Neural cell (in vitro differentiated cells): ENCODE results near the gene PRMT5. TPM values are rescaled to one million over a fixed set of nuclear protein-coding genes. Genes with fewer than 3 reads are reported as not detected.

Experiments used
- H2AFZ ChIP-seq: fragments of 200-600, 300-800 bp; sonication (generic), shearing (Covaris generic); 2 replicates; pipeline ENCODE4 v1.6.0; 2014; ENCODE audit warnings: low read depth, mild to moderate bottlenecking, antibody characterized with exemption, low read length, moderate library complexity
- H3F3A ChIP-seq: fragments of 200-600 bp; shearing (Covaris generic); 2 replicates; pipeline ENCODE4 v1.6.1; 2016; ENCODE audit warnings: mild to moderate bottlenecking, moderate library complexity, mixed read lengths, antibody characterized with exemption, low read length; ENCODE audit not compliant: insufficient read depth, poor library complexity, severe bottlenecking
- H3K27ac ChIP-seq: fragments of 200-600, 300-800 bp; sonication (generic), shearing (Covaris generic); 2 replicates; pipeline ENCODE4 v1.5.1; 2014; ENCODE audit warnings: mild to moderate bottlenecking, low read length, moderate library complexity
- H3K27me3 ChIP-seq: fragments of 300-800, 200-600 bp; sonication (generic), shearing (Covaris generic); 2 replicates; pipeline ENCODE4 v1.6.0; 2014; ENCODE audit warnings: mild to moderate bottlenecking, low read depth, low read length, moderate library complexity; ENCODE audit not compliant: insufficient read depth
- H3K36me3 ChIP-seq: fragments of 300-800, 200-600 bp; sonication (generic), shearing (Covaris generic); 2 replicates; pipeline ENCODE4 v1.5.1; 2014; ENCODE audit warnings: mild to moderate bottlenecking, antibody characterized with exemption, low read length, moderate library complexity; ENCODE audit not compliant: insufficient read depth
- H3K4me2 ChIP-seq: fragments of 300-800, 200-600 bp; sonication (generic), shearing (Covaris generic); 2 replicates; pipeline ENCODE4 v1.6.0; 2014; ENCODE audit warnings: mild to moderate bottlenecking, low read length
- H3K4me3 ChIP-seq: fragments of 300-800, 200-600 bp; sonication (generic), shearing (Covaris generic); 2 replicates; pipeline ENCODE4 v1.5.1; 2014; ENCODE audit warnings: mild to moderate bottlenecking, low read length, moderate library complexity
- H3K79me2 ChIP-seq: fragments of 200-600 bp; shearing (Covaris generic); replicated peaks from 2 replicates; pipeline ENCODE4 v1.6.0; 2014; ENCODE audit warnings: mild to moderate bottlenecking, low read length, moderate library complexity; ENCODE audit not compliant: insufficient read depth
- H3K9ac ChIP-seq: fragments of 300-800, 200-600 bp; sonication (generic), shearing (Covaris generic); 2 replicates; pipeline ENCODE4 v1.6.1; 2016; ENCODE audit warnings: mild to moderate bottlenecking, low read length, mixed read lengths
- H3K9me2 ChIP-seq: fragments of 200-600 bp; shearing (Covaris generic); 2 replicates; pipeline ENCODE4 v1.6.1; 2016; ENCODE audit warnings: mild to moderate bottlenecking, low read length, mixed read lengths; ENCODE audit not compliant: insufficient read depth
- H3K9me3 ChIP-seq: fragments of 200-600, 300-800 bp; sonication (generic), shearing (Covaris generic); 2 replicates; pipeline ENCODE4 v1.6.1; 2016; ENCODE audit warnings: mild to moderate bottlenecking, mixed run types, low read length, moderate library complexity, mixed read lengths
- H4K20me1 ChIP-seq: fragments of 200-600 bp; shearing (Covaris generic); 2 replicates; pipeline ENCODE4 v1.6.1; 2016; ENCODE audit warnings: mild to moderate bottlenecking, mixed run types; ENCODE audit not compliant: insufficient read depth
- EP300 ChIP-seq: fragments of 450-650 bp; conservative IDR thresholded peaks from 2 replicates; pipeline ENCODE4 v1.6.1; 2014; ENCODE audit warnings: antibody characterized with exemption, mild to moderate bottlenecking, moderate library complexity; ENCODE audit not compliant: poor library complexity, severe bottlenecking
- EZH2 ChIP-seq: fragments of 200-600, 300-800 bp; shearing (Covaris generic), sonication (generic); IDR thresholded peaks from 2 replicates; pipeline ENCODE4 v1.6.1; 2014; ENCODE audit warnings: antibody characterized with exemption, low read length, borderline replicate concordance, mild to moderate bottlenecking; ENCODE audit not compliant: insufficient read depth, poor library complexity, severe bottlenecking
- MXI1 ChIP-seq: fragments of 450-650 bp; conservative IDR thresholded peaks from 2 replicates; pipeline ENCODE4 v1.6.1; 2014; ENCODE audit warnings: antibody characterized with exemption, mild to moderate bottlenecking; ENCODE audit not compliant: poor library complexity, severe bottlenecking
- POLR2AphosphoS5 ChIP-seq: IDR thresholded peaks from 2 replicates; pipeline ENCODE4 v1.6.1; 2012
- RAD21 ChIP-seq: fragments of 450-650 bp; conservative IDR thresholded peaks from 2 replicates; pipeline ENCODE4 v1.6.1; 2014; ENCODE audit warnings: antibody characterized with exemption, mild to moderate bottlenecking, moderate library complexity
- SMC3 ChIP-seq: fragments of 450-650 bp; conservative IDR thresholded peaks from 2 replicates; pipeline ENCODE4 v1.6.1; 2014; ENCODE audit warnings: antibody characterized with exemption, mild to moderate bottlenecking, moderate library complexity; ENCODE audit not compliant: poor library complexity
- TAF1 ChIP-seq: IDR thresholded peaks from 2 replicates; pipeline ENCODE4 v1.6.1; 2012; ENCODE audit warnings: low read depth
- polyA plus RNA-seq: library from polyadenylated mRNA; depleted of rRNA; stranded (reverse); fragments of >200 nt; gene quantifications from 2 replicates; pipeline ENCODE4 v1.2.3, GENCODE V29; 2014
- TF ChIP-seq, protein P1 (sequence below): fragments of 450-650 bp; IDR thresholded peaks from 2 replicates; pipeline ENCODE4 v1.5.1; 2014; ENCODE audit warnings: antibody characterized with exemption, mild to moderate bottlenecking, moderate library complexity; ENCODE audit not compliant: poor library complexity, severe bottlenecking
- TF ChIP-seq, protein P2 (sequence below): IDR thresholded peaks from 2 replicates; pipeline ENCODE4 v1.6.1; 2012; ENCODE audit warnings: borderline replicate concordance

Gene PRMT5
- polyA plus RNA-seq, 1 donor from 2014 or later, result 102 TPM

DNA sequence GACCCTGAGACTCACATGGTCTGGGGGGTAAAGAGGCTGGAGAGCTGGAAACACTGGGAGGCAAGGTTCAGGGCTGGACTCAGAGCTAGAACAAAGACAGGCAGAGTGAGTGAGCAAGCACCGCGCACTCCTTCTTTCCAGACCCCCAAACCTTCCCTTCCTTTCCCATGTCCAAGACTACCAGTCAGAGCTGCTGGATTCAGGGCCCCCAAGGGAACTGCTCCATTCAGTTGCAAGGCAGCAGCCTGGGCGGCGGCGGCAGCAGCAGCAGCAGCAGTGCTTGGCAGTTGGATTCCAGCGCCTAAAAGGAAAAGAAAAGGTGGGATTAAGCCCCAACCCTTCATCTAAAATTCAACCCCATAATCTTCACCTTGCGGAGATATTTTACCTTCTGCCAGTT lies 27.4 kb downstream of the PRMT5 start (continued):
- TF ChIP-seq EZH2 (no peak), TAF1 (no peak)

DNA sequence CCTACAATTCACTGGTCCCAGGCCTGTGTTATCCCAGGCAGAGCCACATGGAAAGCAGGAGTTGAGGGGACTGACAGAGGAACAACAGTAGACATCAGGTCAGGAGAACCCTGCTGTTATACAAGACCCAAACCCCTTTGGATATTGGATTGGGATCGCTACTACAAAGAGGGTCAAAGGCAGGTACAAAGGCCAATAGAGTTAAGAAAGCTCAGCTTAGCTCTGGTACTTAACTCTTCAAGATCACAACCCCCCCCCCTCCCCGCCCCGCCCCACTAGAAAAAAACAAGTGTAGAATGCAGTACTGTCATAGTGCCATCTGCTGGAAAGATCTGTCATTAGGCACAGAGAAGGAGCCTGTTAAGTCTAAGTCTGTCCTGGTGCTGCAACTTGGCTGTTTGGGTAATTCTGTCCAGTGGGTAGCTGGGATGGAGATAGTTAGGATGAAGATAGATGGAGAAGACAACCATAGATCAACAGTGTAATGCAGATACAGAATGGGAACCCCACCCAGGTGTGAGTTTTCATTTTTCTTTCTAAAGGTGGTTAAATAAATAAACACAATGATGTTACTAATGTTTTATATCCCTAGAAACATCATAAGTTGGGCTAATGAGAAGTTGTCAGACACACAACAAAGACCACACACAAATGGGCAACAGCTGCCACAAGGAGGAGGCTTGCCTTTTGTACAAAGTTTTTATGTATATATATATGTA lies 28.9 kb downstream of the PRMT5 start:
- no peaks in the 10 kb centered on the region for H3K9me3 ChIP-seq
- H3K79me2 ChIP-seq, result no peaks in the 10 kb centered on the region
- H3K36me3 ChIP-seq, result peaks cover 6% of the 10 kb centered on the region
- H2AFZ ChIP-seq, result no peak overlapping the region
- no peak overlapping the region for H3K4me3 ChIP-seq
- no peaks in the 10 kb centered on the region for H4K20me1 ChIP-seq
- no peak overlapping the region for H3K27ac ChIP-seq
- no peak overlapping the region for H3K4me2 ChIP-seq
- H3K9ac ChIP-seq, result no peak overlapping the region
- no peaks in the 10 kb centered on the region for H3K9me2 ChIP-seq
- H3F3A ChIP-seq, result no peaks in the 10 kb centered on the region
- TF ChIP-seq RAD21 (peak; percentile 75), MXI1 (no peak), SMC3 (peak; percentile 88), EP300 (no peak), EZH2 (no peak), TAF1 (no peak)
- TF ChIP-seq, protein P1, sequence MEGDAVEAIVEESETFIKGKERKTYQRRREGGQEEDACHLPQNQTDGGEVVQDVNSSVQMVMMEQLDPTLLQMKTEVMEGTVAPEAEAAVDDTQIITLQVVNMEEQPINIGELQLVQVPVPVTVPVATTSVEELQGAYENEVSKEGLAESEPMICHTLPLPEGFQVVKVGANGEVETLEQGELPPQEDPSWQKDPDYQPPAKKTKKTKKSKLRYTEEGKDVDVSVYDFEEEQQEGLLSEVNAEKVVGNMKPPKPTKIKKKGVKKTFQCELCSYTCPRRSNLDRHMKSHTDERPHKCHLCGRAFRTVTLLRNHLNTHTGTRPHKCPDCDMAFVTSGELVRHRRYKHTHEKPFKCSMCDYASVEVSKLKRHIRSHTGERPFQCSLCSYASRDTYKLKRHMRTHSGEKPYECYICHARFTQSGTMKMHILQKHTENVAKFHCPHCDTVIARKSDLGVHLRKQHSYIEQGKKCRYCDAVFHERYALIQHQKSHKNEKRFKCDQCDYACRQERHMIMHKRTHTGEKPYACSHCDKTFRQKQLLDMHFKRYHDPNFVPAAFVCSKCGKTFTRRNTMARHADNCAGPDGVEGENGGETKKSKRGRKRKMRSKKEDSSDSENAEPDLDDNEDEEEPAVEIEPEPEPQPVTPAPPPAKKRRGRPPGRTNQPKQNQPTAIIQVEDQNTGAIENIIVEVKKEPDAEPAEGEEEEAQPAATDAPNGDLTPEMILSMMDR, result peak; percentile 75
- no peaks in the 10 kb centered on the region for H3K27me3 ChIP-seq

DNA sequence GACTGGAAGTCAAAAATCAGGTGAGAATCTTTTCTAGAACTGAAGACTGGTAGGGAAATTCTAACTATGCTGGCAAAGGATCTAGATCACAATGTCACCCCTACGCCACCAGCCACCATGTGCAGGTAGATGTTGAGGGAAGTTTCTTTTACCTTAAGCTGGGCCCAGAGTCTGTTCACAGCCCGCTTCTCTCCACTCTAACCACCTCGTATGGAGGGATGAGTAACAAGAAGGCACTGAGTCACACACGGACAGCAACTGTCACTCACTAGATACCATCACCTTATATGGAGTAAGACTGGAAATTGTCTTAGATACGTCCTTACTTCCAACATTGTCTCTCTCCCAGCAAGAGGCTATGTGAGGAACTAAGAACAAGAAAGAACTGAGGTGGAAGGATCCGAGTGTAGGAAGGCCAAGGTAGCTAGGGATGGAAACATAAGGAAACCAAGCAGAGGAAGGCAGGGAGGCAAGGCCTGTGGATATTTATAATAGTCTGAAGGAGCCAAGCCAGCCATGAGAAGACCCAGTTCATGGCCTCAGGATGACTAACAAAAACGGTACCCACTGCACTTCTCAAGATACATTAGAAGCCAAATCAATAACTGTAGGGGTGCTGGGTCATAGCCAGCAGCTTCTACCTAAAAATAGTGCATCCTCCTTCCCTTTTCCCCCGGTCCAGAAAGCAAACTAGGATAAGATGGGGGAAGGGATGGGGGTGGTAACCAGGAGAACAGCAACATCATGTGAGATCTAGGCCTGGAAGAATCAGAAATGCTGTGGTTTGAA lies 30.7 kb downstream of the PRMT5 start:
- H3K79me2 ChIP-seq, result no peaks in the 10 kb centered on the region
- no peak overlapping the region for H3K4me3 ChIP-seq
- H3K9me2 ChIP-seq, result no peaks in the 10 kb centered on the region
- H3K4me2 ChIP-seq, result no peak overlapping the region
- no peaks in the 10 kb centered on the region for H3K36me3 ChIP-seq
- no peak overlapping the region for H2AFZ ChIP-seq
- no peaks in the 10 kb centered on the region for H3K9me3 ChIP-seq
- H3K27me3 ChIP-seq, result no peaks in the 10 kb centered on the region
- no peaks in the 10 kb centered on the region for H4K20me1 ChIP-seq
- TF ChIP-seq, protein P2, sequence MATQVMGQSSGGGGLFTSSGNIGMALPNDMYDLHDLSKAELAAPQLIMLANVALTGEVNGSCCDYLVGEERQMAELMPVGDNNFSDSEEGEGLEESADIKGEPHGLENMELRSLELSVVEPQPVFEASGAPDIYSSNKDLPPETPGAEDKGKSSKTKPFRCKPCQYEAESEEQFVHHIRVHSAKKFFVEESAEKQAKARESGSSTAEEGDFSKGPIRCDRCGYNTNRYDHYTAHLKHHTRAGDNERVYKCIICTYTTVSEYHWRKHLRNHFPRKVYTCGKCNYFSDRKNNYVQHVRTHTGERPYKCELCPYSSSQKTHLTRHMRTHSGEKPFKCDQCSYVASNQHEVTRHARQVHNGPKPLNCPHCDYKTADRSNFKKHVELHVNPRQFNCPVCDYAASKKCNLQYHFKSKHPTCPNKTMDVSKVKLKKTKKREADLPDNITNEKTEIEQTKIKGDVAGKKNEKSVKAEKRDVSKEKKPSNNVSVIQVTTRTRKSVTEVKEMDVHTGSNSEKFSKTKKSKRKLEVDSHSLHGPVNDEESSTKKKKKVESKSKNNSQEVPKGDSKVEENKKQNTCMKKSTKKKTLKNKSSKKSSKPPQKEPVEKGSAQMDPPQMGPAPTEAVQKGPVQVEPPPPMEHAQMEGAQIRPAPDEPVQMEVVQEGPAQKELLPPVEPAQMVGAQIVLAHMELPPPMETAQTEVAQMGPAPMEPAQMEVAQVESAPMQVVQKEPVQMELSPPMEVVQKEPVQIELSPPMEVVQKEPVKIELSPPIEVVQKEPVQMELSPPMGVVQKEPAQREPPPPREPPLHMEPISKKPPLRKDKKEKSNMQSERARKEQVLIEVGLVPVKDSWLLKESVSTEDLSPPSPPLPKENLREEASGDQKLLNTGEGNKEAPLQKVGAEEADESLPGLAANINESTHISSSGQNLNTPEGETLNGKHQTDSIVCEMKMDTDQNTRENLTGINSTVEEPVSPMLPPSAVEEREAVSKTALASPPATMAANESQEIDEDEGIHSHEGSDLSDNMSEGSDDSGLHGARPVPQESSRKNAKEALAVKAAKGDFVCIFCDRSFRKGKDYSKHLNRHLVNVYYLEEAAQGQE, result no peak
- TF ChIP-seq EP300 (no peak), SMC3 (no peak), POLR2AphosphoS5 (no peak), TAF1 (no peak), MXI1 (no peak), EZH2 (no peak), RAD21 (no peak)
- TF ChIP-seq, protein P1, result no peak
- H3F3A ChIP-seq, result no peaks in the 10 kb centered on the region
- no peak overlapping the region for H3K27ac ChIP-seq
- H3K9ac ChIP-seq, result no peak overlapping the region
